Karpas-422 (cell line): ENCODE data around the gene INO80. TPM values are rescaled to one million over a fixed set of nuclear protein-coding genes. Genes with fewer than 3 reads are reported as not detected.

ENCODE experiments used
- DNase-seq: peaks from one replicate; pipeline ENCODE4 v3.0.0-alpha.2; 2015
- H2AFZ ChIP-seq: fragments of 200-600 bp; sonication (generic); 2 replicates; pipeline ENCODE4 v1.6.1; 2014; ENCODE audit warnings: antibody characterized with exemption, low read length, mixed read lengths
- H3K27ac ChIP-seq: fragments of 200-600 bp; sonication (generic); 2 replicates; pipeline ENCODE4 v1.5.1; 2014; ENCODE audit warnings: mild to moderate bottlenecking, low read length, moderate library complexity
- H3K27me3 ChIP-seq: fragments of 200-600 bp; sonication (generic); 2 replicates; pipeline ENCODE4 v1.6.1; 2014; ENCODE audit warnings: low read length, mixed read lengths
- H3K36me3 ChIP-seq: fragments of 200-600 bp; sonication (generic); 2 replicates; pipeline ENCODE4 v1.6.1; 2014; ENCODE audit warnings: low read length, mixed read lengths; ENCODE audit not compliant: insufficient read depth
- H3K4me1 ChIP-seq: fragments of 200-600 bp; sonication (generic); 2 replicates; pipeline ENCODE4 v1.6.1; 2014; ENCODE audit warnings: mild to moderate bottlenecking, low read length, mixed read lengths
- H3K4me2 ChIP-seq: fragments of 200-600 bp; sonication (generic); 2 replicates; pipeline ENCODE4 v1.6.1; 2014; ENCODE audit warnings: low read length, low read depth, mild to moderate bottlenecking; ENCODE audit not compliant: poor library complexity, severe bottlenecking
- H3K4me3 ChIP-seq: fragments of 200-600 bp; sonication (generic); 2 replicates; pipeline ENCODE4 v1.5.1; 2014; ENCODE audit warnings: mild to moderate bottlenecking, antibody characterized with exemption, low read length, mixed read lengths
- H3K79me2 ChIP-seq: fragments of 200-600 bp; sonication (generic); 2 replicates; pipeline ENCODE4 v1.6.1; 2014; ENCODE audit warnings: mild to moderate bottlenecking, low read length, mixed read lengths
- H3K9ac ChIP-seq: fragments of 200-600 bp; sonication (generic); 2 replicates; pipeline ENCODE4 v1.6.0; 2014; ENCODE audit warnings: low read length
- H3K9me2 ChIP-seq: fragments of 200-600 bp; sonication (generic), shearing (Covaris generic); replicated peaks from 2 replicates; pipeline ENCODE4 v1.6.0; 2014; ENCODE audit warnings: mild to moderate bottlenecking, low read length, moderate library complexity; ENCODE audit not compliant: insufficient read depth
- H3K9me3 ChIP-seq: fragments of 300-700, 200-600 bp; sonication (generic); 2 replicates; pipeline ENCODE4 v1.6.1; 2014; ENCODE audit warnings: low read length, mixed read lengths
- H4K20me1 ChIP-seq: fragments of 200-600 bp; sonication (generic); 2 replicates; pipeline ENCODE4 v1.6.1; 2014; ENCODE audit warnings: mild to moderate bottlenecking, antibody characterized with exemption, low read length, low read depth; ENCODE audit not compliant: insufficient read depth
- total RNA-seq: library from RNA; depleted of rRNA; stranded (reverse); fragments of >200 nt; shearing (Covaris generic); gene quantifications from 2 replicates; pipeline ENCODE4 v1.2.3, GENCODE V29; 2014; ENCODE audit warnings: low replicate concordance

The INO80 gene
- total RNA-seq, 1 experiment from 2014 or later: 20.3 TPM

GRCh38 chr15:40978141-40978540 is 137.9 kb downstream of the INO80 start:
- Histone ChIP-seq H3K27me3 (no peaks in the 10 kb centered on the region), H4K20me1 (no peaks in the 10 kb centered on the region), H3K79me2 (no peaks in the 10 kb centered on the region), H3K9me2 (no peaks in the 10 kb centered on the region), H3K36me3 (peaks cover 9% of the 10 kb centered on the region; the same call in 1 of the 2 replicates), H3K4me1 (no peaks in the 10 kb centered on the region), H3K9ac (no peak overlapping the region), H3K27ac (no peak overlapping the region), H3K4me2 (no peak overlapping the region), H2AFZ (no peak overlapping the region), H3K4me3 (no peak overlapping the region), H3K9me3 (no peaks in the 10 kb centered on the region)
- DNase-seq: no peak

DNA sequence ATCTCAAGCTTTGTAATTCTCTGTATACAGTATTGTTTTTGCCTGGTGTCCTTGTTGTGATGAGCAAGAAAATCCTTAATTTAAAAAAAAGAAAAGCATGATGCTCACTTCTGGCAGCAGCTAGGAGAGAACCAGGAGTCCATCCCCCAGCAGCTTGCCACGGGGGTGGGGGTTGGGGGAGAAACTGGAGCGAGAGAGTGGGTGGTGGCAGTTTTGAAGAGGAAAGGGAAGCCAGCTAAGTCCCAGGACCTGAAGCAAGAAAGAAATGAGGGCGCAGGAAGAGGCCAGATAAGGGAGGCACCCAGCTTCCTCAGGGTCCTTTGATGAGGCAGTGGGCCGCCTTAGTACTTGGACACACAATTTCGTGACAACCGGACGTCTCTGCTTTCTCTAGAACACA is 139.3 kb downstream of the INO80 start:
- H3K9ac ChIP-seq: no peak overlapping the region
- peaks cover 5% of the 10 kb centered on the region; the same call in 1 of the 2 replicates for H3K36me3 ChIP-seq

GRCh38 chr15:40974879-40975278 is 141.2 kb downstream of the INO80 start:
- H3K4me2 ChIP-seq: no peak overlapping the region
- H3K27me3 ChIP-seq: no peaks in the 10 kb centered on the region
- no peak overlapping the region for H3K9ac ChIP-seq
- no peak overlapping the region for H3K27ac ChIP-seq
- no peaks in the 10 kb centered on the region for H4K20me1 ChIP-seq
- H3K4me1 ChIP-seq: no peaks in the 10 kb centered on the region
- H2AFZ ChIP-seq: no peak overlapping the region
- no peak overlapping the region for H3K4me3 ChIP-seq
- no peak for DNase-seq
- H3K79me2 ChIP-seq: no peaks in the 10 kb centered on the region
- no peaks in the 10 kb centered on the region for H3K9me2 ChIP-seq
- H3K36me3 ChIP-seq: peaks cover 5% of the 10 kb centered on the region; the same call in 1 of the 2 replicates
- no peaks in the 10 kb centered on the region for H3K9me3 ChIP-seq

More for the DNA sequence above, 139.3 kb downstream of the INO80 start:
- no peaks in the 10 kb centered on the region for H3K9me3 ChIP-seq
- H3K27ac ChIP-seq: no peak overlapping the region
- H4K20me1 ChIP-seq: no peaks in the 10 kb centered on the region
- no peak for DNase-seq
- no peaks in the 10 kb centered on the region for H3K9me2 ChIP-seq
- no peak overlapping the region for H3K4me2 ChIP-seq
- no peak overlapping the region for H3K4me3 ChIP-seq
- H3K27me3 ChIP-seq: no peaks in the 10 kb centered on the region
- no peaks in the 10 kb centered on the region for H3K4me1 ChIP-seq
- H2AFZ ChIP-seq: no peak overlapping the region
- H3K79me2 ChIP-seq: no peaks in the 10 kb centered on the region

- H4K20me1 ChIP-seq: no peaks in the 10 kb centered on the region
- H3K9me3 ChIP-seq: no peaks in the 10 kb centered on the region
- H3K9ac ChIP-seq: no peak overlapping the region
- no peak overlapping the region for H3K4me3 ChIP-seq
- no peaks in the 10 kb centered on the region for H3K9me2 ChIP-seq
- H3K27ac ChIP-seq: no peak overlapping the region
- H3K27me3 ChIP-seq: no peaks in the 10 kb centered on the region
- no peaks in the 10 kb centered on the region for H3K36me3 ChIP-seq
- H3K4me2 ChIP-seq: no peak overlapping the region
- H2AFZ ChIP-seq: no peak overlapping the region
- H3K79me2 ChIP-seq: no peaks in the 10 kb centered on the region
- H3K4me1 ChIP-seq: no peaks in the 10 kb centered on the region
- no peak for DNase-seq
Observed at GRCh38 chr15:40969363-40969762, 146.7 kb downstream of the INO80 start.

DNA sequence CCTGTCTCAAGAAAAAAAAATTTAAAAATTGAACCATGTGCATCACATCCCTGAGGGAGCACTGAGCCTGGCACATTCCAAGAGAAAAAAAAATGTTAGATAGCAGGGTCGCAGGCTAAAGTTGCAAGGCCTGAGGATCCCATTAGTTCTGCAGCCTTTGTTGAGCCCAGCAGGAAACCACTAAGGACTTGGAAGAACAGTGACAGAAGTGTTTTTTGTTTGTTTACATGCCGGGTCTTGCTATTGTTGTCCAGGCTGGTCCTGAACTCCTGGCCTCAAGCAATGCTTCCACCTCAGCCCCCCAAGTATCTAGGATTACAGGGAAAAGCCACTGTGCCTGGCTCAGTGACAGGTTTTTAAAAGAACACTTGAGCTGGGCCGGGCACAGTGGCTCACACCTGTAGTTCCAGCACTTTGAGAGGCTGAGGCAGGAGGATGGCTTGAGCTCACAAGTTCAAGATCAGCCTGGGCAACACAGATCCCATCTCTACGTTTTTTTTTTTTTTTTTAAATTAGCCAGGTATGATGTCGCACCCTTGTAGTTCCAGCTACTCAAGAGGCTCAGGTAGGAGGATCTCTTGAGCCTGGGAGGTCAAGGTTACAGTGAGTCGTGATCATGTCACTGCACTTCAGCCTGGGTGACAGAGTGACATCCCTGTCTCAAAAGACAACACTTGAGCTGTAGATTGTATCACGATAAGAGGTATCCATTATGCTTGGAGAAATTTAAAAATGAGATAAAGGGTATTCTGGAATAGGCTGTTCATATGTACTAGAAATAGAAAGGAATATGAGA is 147.6 kb downstream of the INO80 start:
- Histone ChIP-seq H4K20me1 (no peaks in the 10 kb centered on the region), H3K4me2 (no peak overlapping the region), H3K36me3 (no peaks in the 10 kb centered on the region), H3K79me2 (no peaks in the 10 kb centered on the region), H3K27ac (no peak overlapping the region), H3K4me3 (no peak overlapping the region), H3K27me3 (no peaks in the 10 kb centered on the region), H3K9ac (no peak overlapping the region), H3K9me3 (no peaks in the 10 kb centered on the region), H2AFZ (no peak overlapping the region), H3K4me1 (no peaks in the 10 kb centered on the region), H3K9me2 (no peaks in the 10 kb centered on the region)
- no peak for DNase-seq

GRCh38 chr15:40964634-40965033 is 151.4 kb downstream of the INO80 start:
- no peaks in the 10 kb centered on the region for H3K9me3 ChIP-seq
- H3K27ac ChIP-seq: no peak overlapping the region
- H3K27me3 ChIP-seq: no peaks in the 10 kb centered on the region
- H3K79me2 ChIP-seq: no peaks in the 10 kb centered on the region
- H3K9ac ChIP-seq: no peak overlapping the region
- no peak for DNase-seq
- H3K4me2 ChIP-seq: no peak overlapping the region
- no peaks in the 10 kb centered on the region for H4K20me1 ChIP-seq
- H3K4me1 ChIP-seq: no peaks in the 10 kb centered on the region
- no peak overlapping the region for H3K4me3 ChIP-seq
- no peak overlapping the region for H2AFZ ChIP-seq
- no peaks in the 10 kb centered on the region for H3K9me2 ChIP-seq
- no peaks in the 10 kb centered on the region for H3K36me3 ChIP-seq

- DNase-seq: no peak
- H3K9ac ChIP-seq: no peak overlapping the region
Observed at GRCh38 chr15:40964006-40964405, 152.1 kb downstream of the INO80 start.

GRCh38 chr15:40963201-40963600 is 152.9 kb downstream of the INO80 start:
- Histone ChIP-seq H2AFZ (no peak overlapping the region), H3K9me2 (no peaks in the 10 kb centered on the region), H3K9ac (no peak overlapping the region), H3K4me3 (no peak overlapping the region), H3K9me3 (no peaks in the 10 kb centered on the region), H3K79me2 (no peaks in the 10 kb centered on the region), H3K27me3 (no peaks in the 10 kb centered on the region), H3K4me1 (no peaks in the 10 kb centered on the region), H3K36me3 (no peaks in the 10 kb centered on the region), H4K20me1 (no peaks in the 10 kb centered on the region), H3K4me2 (no peak overlapping the region), H3K27ac (no peak overlapping the region)
- DNase-seq: no peak

More at GRCh38 chr15:40964006-40964405, 152.1 kb downstream of the INO80 start:
- H4K20me1 ChIP-seq: no peaks in the 10 kb centered on the region
- H2AFZ ChIP-seq: no peak overlapping the region
- no peaks in the 10 kb centered on the region for H3K27me3 ChIP-seq
- no peaks in the 10 kb centered on the region for H3K79me2 ChIP-seq
- H3K9me2 ChIP-seq: no peaks in the 10 kb centered on the region
- no peaks in the 10 kb centered on the region for H3K4me1 ChIP-seq
- no peaks in the 10 kb centered on the region for H3K9me3 ChIP-seq
- H3K4me2 ChIP-seq: no peak overlapping the region
- H3K4me3 ChIP-seq: no peak overlapping the region
- H3K36me3 ChIP-seq: no peaks in the 10 kb centered on the region
- no peak overlapping the region for H3K27ac ChIP-seq
